Adipocyte (in vitro differentiated cells): ENCODE results near the gene PACSIN1.

Source experiments
- DNase-seq: peaks from one replicate; pipeline ENCODE4 v3.0.0-alpha.2; 2015; ENCODE audit warnings: low read depth
- H3K27me3 ChIP-seq: replicated peaks from 2 replicates; pipeline ENCODE4 v1.7.0; 2013; ENCODE audit warnings: mild to moderate bottlenecking, low read length, moderate library complexity; ENCODE audit not compliant: control insufficient read depth, insufficient read depth
- H3K36me3 ChIP-seq: 2 replicates; pipeline ENCODE4 v1.7.0; 2013; ENCODE audit warnings: low read length, mild to moderate bottlenecking, moderate library complexity; ENCODE audit not compliant: control insufficient read depth, insufficient read depth, severe bottlenecking
- H3K4me1 ChIP-seq: 2 replicates; pipeline ENCODE4 v1.7.0; 2013; ENCODE audit warnings: mild to moderate bottlenecking, low read length, moderate library complexity; ENCODE audit not compliant: control insufficient read depth, insufficient read depth
- H3K4me3 ChIP-seq: 2 replicates; pipeline ENCODE4 v1.7.0; 2013; ENCODE audit warnings: mild to moderate bottlenecking, low read length, moderate library complexity
- H3K9ac ChIP-seq: 2 replicates; pipeline ENCODE4 v1.7.0; 2013; ENCODE audit warnings: mild to moderate bottlenecking, low read length, moderate library complexity
- H3K9me3 ChIP-seq: 2 replicates; pipeline ENCODE4 v1.7.0; 2013; ENCODE audit warnings: mild to moderate bottlenecking, low read length, moderate library complexity; ENCODE audit not compliant: control insufficient read depth

PACSIN1 gene

DNA sequence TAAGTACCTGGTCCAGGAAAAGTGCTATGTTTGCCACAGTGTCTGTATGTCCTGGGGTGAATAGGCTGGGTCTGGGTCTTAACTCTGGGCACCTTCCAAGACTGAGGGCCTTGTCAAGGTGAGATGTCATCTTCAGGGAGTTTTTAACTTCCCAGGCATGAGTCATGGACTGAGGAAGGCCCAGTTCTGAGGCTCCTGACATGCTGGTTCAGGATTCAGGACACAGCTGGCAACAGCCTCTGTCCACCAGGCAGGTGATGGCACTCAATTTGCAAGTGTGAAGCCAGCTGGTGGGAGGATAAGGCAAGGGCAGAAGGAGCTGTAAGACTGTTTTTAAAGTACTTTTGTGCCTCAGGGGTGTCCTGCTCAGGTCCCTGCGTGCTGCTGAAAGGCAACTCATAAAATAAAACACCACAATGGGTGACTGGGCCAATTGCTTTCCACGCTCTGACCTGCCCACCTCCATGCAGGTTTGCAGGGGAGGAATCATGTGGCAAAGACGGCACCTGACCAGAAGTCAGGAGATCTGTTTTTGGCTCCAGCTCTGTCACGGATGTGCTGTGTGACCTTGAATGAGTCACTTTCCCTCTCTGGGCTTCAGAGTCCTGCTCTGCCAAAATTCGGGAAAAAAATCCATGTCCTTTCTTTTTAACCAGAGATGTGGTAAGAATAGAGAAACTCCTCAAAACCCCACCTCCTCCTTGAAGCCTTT lies 4.9 kb upstream of the PACSIN1 start:
- Histone ChIP-seq H3K9me3 (no peaks in the 10 kb centered on the region), H3K36me3 (no peaks in the 10 kb centered on the region), H3K4me3 (no peak overlapping the region), H3K9ac (no peak overlapping the region), H3K4me1 (peaks cover 4% of the 10 kb centered on the region), H3K27me3 (peaks cover 21% of the 10 kb centered on the region)
- DNase-seq, result no peak

DNA sequence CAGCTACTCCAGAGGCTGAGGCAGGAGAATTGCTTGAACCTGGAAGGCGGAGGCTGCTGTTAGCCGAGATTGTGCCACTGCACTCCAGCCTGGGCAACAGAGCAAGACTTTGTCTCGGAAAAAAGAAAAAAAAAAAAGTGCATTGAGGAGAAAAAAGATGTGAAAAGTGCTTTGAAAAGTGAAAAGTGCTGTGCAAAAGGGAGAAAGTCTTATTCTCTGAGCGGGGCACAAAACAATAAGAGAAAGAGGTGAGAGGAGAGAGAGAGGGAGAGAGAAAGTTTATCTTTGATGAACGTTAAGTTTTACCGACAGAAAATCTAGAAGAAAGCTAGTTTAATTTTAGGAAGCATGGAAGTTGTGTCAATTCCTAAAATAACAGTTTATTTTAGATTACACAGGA lies 3.9 kb upstream of the PACSIN1 start:
- Histone ChIP-seq H3K27me3 (peaks cover 31% of the 10 kb centered on the region), H3K4me3 (no peak overlapping the region), H3K36me3 (no peaks in the 10 kb centered on the region), H3K4me1 (peaks cover 4% of the 10 kb centered on the region), H3K9me3 (no peaks in the 10 kb centered on the region), H3K9ac (no peak overlapping the region)
- DNase-seq, result no peak

DNA sequence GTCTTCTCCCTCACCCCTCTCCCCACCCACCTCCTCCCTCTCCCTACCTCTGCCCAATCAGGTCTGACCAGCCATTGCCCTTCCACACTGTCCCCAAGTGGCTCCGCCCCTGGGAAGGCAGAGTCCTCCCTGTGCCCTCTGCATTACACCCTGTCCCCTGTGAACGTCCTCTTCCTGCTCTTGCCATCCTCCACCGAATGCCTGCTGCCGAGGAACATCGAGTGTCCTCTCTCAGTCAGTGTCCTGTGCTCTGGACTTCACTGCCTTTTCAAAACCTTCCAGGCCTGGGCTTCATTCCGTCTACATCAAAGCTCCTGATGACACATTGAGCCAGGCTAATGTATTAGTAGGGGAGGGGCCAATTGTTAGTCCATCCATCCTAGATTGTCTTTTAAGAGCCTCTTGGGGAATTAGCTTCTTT lies 3.3 kb upstream of the PACSIN1 start:
- Histone ChIP-seq H3K36me3 (no peaks in the 10 kb centered on the region), H3K9me3 (no peaks in the 10 kb centered on the region), H3K4me3 (no peak overlapping the region), H3K4me1 (peaks cover 4% of the 10 kb centered on the region), H3K9ac (no peak overlapping the region), H3K27me3 (peaks cover 34% of the 10 kb centered on the region)
- no peak for DNase-seq

DNA sequence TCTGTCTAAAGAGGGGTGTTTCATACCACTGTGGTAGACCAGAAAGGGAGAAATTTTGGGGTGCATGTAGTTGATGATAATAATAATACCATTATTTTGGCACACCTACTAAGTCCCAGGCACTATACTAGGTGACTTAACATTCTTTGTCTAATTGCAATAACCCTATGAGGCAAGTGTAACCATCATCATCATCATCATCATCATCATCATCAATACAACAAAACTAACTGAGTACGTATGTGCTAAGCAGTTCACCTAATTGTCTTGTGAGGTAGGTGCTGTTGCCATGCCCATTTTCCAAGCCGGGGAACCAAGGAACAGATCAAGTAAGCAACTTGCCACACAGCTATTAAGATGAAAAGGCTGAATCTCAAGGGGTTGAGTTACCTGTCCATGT lies 2.6 kb upstream of the PACSIN1 start:
- Histone ChIP-seq H3K9me3 (no peaks in the 10 kb centered on the region), H3K36me3 (no peaks in the 10 kb centered on the region), H3K4me1 (peaks cover 4% of the 10 kb centered on the region), H3K27me3 (peaks cover 34% of the 10 kb centered on the region), H3K9ac (no peak overlapping the region), H3K4me3 (no peak overlapping the region)
- DNase-seq, result no peak

DNA sequence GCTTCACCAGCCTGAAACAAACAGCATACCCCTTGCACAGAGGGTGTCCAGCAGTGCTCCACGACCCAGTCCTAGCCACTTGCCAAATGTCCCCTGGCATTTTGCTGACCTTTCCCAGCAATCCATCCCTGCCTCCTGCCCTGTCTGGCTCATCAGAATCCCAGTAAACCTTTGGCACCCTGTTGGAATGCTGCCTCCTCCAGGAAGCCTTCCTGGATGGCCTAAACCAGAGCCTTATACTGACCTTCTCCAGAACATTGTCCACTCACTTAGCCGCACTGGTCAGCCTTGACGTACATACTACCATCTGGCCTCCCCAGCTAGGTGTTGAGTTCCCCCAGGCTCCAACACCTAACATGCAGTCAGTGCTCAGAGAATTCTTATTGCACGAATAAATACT lies 2.0 kb upstream of the PACSIN1 start:
- peaks cover 34% of the 10 kb centered on the region for H3K27me3 ChIP-seq

DNA sequence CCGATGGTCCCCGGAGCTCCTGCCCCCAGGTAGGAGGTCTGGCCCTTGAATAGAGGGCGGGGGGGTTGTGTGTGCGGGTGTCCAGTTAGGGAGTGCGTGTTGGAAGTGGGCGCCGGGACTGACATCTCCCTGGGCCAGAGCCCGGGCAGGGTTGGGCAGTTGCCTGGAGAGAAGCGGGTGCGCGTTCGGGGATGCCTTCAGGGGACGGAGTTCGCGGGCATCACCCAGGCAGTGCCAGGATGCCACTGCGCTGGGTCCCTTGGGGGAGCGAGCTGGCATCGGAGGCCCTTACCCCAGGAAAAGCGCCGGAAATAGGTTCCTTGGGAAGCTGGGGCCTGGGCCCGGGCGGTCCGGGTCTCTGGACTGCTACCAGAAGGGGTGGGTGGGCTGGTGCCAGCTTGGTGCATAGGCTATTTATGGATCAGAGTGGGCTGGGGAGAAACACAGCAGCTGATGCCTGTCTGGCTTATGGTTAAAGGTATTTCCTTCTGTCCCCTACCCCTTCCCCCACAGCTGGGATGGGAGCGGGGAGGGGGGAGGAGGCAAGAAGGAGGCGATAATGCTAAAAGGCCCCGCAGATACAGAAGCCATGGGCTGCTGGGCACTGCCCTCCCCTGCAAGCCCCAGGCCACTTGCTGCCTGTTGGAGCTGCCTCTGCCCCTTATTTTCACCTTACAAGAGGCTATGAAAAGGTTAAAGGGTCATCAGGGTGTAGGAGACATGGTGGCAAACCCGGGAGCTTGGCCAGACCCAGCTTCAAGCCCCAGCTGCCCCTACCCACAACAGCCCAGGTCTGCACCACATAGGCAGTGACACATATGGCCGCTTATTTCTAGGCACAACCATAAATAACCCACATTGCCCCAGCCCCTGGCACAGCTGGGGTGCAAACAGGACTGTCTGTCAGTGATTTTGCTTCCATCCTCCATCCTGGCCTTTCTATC lies 638 bp downstream of the PACSIN1 start:
- Histone ChIP-seq H3K36me3 (no peaks in the 10 kb centered on the region), H3K4me3 (no peak overlapping the region)
- DNase-seq, result no peak

More for the DNA sequence above, 2.0 kb upstream of the PACSIN1 start:
- H3K4me1 ChIP-seq, result peaks cover 4% of the 10 kb centered on the region
- H3K9ac ChIP-seq, result no peak overlapping the region
- no peaks in the 10 kb centered on the region for H3K36me3 ChIP-seq
- no peak overlapping the region for H3K4me3 ChIP-seq
- DNase-seq, result no peak
- H3K9me3 ChIP-seq, result no peaks in the 10 kb centered on the region

DNA sequence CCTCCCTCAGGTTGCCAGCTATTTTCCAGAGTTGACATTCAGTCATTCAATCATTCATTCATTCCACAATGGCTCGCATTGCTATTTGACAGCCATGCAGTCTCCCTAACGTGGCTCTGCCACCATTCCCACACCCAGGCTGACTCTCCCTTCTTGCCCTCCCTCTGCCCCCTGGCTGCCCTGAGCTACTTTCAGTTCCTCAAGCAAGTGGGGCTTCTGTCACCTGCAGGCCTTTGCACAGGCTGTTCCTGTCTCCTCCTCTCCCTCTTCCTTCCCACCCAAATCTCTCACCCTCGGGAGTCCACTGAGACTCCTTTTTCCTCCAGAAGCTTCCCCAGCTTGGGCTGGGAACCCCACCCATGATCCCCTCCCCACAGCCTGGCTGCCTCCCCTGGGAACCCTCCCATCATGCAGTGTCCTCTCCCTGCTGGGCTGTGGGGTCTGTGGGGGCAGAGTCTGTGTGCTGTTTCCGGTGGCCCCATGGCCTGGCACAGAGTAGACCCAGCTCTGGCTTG lies 2.6 kb downstream of the PACSIN1 start:
- no peak for DNase-seq
- Histone ChIP-seq H3K4me1 (no peaks in the 10 kb centered on the region), H3K4me3 (no peak overlapping the region), H3K36me3 (no peaks in the 10 kb centered on the region), H3K9me3 (peaks cover 3% of the 10 kb centered on the region), H3K9ac (no peak overlapping the region), H3K27me3 (peaks cover 34% of the 10 kb centered on the region)

More for the DNA sequence above, 638 bp downstream of the PACSIN1 start:
- H3K9me3 ChIP-seq, result no peaks in the 10 kb centered on the region
- H3K4me1 ChIP-seq, result peaks cover 4% of the 10 kb centered on the region
- peaks cover 41% of the 10 kb centered on the region for H3K27me3 ChIP-seq
- no peak overlapping the region for H3K9ac ChIP-seq

DNA sequence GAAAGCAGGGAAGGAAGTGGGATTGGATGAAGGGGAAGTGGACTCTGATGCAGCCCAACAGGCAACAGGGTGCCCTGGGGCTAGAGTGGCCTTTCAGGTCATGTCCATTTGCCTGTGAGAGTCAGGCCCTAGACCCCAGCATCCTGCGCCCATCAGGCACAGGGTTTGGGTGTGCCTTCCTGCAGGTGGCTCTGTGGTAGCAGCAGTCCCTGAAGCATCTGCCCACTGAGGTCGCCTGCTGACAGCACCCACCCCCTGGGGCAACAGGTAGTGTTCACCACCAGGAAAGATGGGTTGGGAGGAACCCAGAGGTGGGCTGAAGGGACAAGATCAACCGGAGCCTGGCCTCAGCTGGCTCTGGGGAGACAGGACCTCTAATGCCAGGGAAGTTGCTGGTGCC lies 3.6 kb downstream of the PACSIN1 start:
- Histone ChIP-seq H3K36me3 (no peaks in the 10 kb centered on the region), H3K4me1 (no peaks in the 10 kb centered on the region), H3K4me3 (no peak overlapping the region), H3K9me3 (peaks cover 13% of the 10 kb centered on the region), H3K27me3 (peaks cover 26% of the 10 kb centered on the region), H3K9ac (no peak overlapping the region)
- no peak for DNase-seq

DNA sequence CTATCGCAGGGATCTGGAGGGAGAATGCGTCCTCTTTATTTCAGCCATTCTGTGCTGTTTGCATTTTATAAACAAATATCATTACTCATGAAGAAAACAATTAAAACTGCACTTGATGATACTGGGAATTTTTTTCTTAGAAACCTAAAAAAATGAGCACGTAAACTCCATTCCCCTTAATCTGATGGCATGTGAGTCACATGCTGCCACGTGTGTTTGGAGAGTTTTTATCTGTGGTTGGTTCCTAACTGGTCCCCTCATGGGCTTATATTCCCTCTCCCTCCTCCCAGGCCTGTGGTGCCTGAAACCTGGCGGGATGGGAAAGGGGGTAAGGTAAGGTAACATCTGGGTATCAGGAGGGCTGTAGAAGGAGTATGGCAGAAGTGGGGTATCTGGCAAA lies 6.5 kb downstream of the PACSIN1 start:
- Histone ChIP-seq H3K4me3 (no peak overlapping the region), H3K4me1 (no peaks in the 10 kb centered on the region), H3K36me3 (no peaks in the 10 kb centered on the region), H3K9me3 (peaks cover 13% of the 10 kb centered on the region), H3K27me3 (peaks cover 11% of the 10 kb centered on the region), H3K9ac (no peak overlapping the region)
- no peak for DNase-seq

DNA sequence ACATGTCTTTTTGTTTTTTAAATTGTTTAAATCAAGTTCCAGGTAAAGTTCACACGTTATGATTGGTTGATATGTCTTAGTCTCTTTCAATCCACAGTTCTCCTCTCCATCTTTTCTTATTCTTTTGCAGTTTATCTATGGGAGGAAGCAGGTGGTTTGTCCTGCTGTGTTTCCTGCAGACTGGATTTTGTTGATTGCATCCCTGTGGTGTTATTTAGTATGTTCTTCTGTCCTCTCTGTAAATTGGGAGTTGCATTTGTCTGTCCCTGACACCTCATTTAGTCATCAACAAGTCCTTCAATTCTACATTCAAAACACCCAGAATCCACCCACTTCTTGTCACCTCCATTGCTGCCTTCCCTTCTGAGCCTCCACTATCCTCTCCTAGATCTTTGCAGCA lies 8.1 kb downstream of the PACSIN1 start:
- H3K4me3 ChIP-seq, result no peak overlapping the region
- H3K36me3 ChIP-seq, result no peaks in the 10 kb centered on the region
- peaks cover 13% of the 10 kb centered on the region for H3K27me3 ChIP-seq
- no peak for DNase-seq
- H3K9ac ChIP-seq, result no peak overlapping the region
- no peaks in the 10 kb centered on the region for H3K4me1 ChIP-seq
- H3K9me3 ChIP-seq, result peaks cover 13% of the 10 kb centered on the region

DNA sequence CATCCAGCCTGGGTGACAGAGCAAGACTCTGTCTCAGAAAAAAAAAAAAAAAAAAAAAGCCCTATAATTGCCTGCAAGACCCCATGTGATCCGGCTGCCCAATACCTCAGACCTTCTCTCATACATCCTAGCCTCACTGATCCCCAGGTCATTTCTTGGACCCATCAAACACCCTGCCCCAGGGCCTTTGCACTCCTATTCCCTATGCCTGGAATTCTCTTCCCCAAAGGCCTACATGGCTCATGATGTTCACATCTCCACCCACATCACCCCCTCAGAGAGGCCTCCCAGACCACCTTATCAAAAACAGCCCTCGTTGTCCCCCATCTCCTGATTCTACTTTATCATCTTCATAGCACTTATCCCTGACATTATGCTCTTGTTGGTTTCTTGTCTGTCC lies 8.9 kb downstream of the PACSIN1 start:
- H3K4me3 ChIP-seq, result no peak overlapping the region
- peaks cover 7% of the 10 kb centered on the region for H3K27me3 ChIP-seq
- H3K36me3 ChIP-seq, result no peaks in the 10 kb centered on the region
- no peak for DNase-seq
- no peaks in the 10 kb centered on the region for H3K4me1 ChIP-seq
- no peak overlapping the region for H3K9ac ChIP-seq
- peaks cover 13% of the 10 kb centered on the region for H3K9me3 ChIP-seq
